Fibroblast of lung (primary cell): ENCODE measurements around the gene TVP23A. TPM values are rescaled to one million over a fixed set of nuclear protein-coding genes. Genes with fewer than 3 reads are reported as not detected.
"Not testable (repeated sequence)": the region's sequence is repeated elsewhere in the genome, so short reads cannot be mapped to it uniquely, and the experiment has no call there.

Source experiments
- DNase-seq, 2 donors: peaks; one replicate each; pipeline versions ENCODE4 v3.0.0 to v3.0.0-alpha.2; 2010; ENCODE audit warnings: low read depth in 2 of 2
- H2AFZ ChIP-seq: 2 replicates; pipeline ENCODE4 v1.5.1; 2012; ENCODE audit warnings: low read length, control low read depth, inconsistent platforms
- H3K27ac ChIP-seq: 2 replicates; pipeline ENCODE4 v1.5.1; 2011; ENCODE audit warnings: low read length, control low read depth; ENCODE audit not compliant: insufficient read depth
- H3K27me3 ChIP-seq: 2 replicates; pipeline ENCODE4 v1.5.1; 2011; ENCODE audit warnings: mild to moderate bottlenecking, low read length; ENCODE audit not compliant: control insufficient read depth, insufficient read depth
- H3K36me3 ChIP-seq: 2 replicates; pipeline ENCODE4 v1.5.1; 2011; ENCODE audit warnings: low read length; ENCODE audit not compliant: control insufficient read depth, insufficient read depth
- H3K4me1 ChIP-seq: 2 replicates; pipeline ENCODE4 v1.5.1; 2011; ENCODE audit warnings: low read length; ENCODE audit not compliant: control insufficient read depth, insufficient read depth; ENCODE audit errors: extremely low read depth
- H3K4me2 ChIP-seq: 2 replicates; pipeline ENCODE4 v1.5.1; 2011; ENCODE audit warnings: low read length, control low read depth; ENCODE audit not compliant: insufficient read depth; ENCODE audit errors: extremely low read depth
- H3K4me3 ChIP-seq, 4 experiments: fragments of 200-600 bp in 1 of 4; sonication (generic) in 1 of 4; replicated peaks in 1 of 4; 2 replicates each; pipeline ENCODE4 v1.5.1; 2011 to 2016; ENCODE audit warnings: low read length in 4 of 4, low read depth in 3 of 4, mild to moderate bottlenecking in 3 of 4, control low read depth in 2 of 4, inconsistent platforms in 1 of 4, mixed read lengths in 1 of 4; ENCODE audit not compliant: insufficient read depth in 1 of 4; ENCODE audit errors: control extremely low read depth in 1 of 4
- H3K79me2 ChIP-seq: 2 replicates; pipeline ENCODE4 v1.5.1; 2012; ENCODE audit warnings: mild to moderate bottlenecking, low read length, inconsistent platforms; ENCODE audit not compliant: control insufficient read depth, insufficient read depth
- H3K9ac ChIP-seq: 2 replicates; pipeline ENCODE4 v1.5.1; 2011; ENCODE audit warnings: mild to moderate bottlenecking, low read length, control low read depth; ENCODE audit not compliant: insufficient read depth
- H3K9me3 ChIP-seq: 2 replicates; pipeline ENCODE4 v1.5.1; 2012; ENCODE audit warnings: low read depth, low read length; ENCODE audit not compliant: control insufficient read depth, insufficient read depth
- H4K20me1 ChIP-seq: 2 replicates; pipeline ENCODE4 v1.5.1; 2011; ENCODE audit warnings: low read length; ENCODE audit not compliant: control insufficient read depth, insufficient read depth; ENCODE audit errors: extremely low read depth
- EZH2 ChIP-seq: IDR thresholded peaks from 2 replicates; pipeline ENCODE4 v1.5.1; 2012; ENCODE audit warnings: low read length, control low read depth, mild to moderate bottlenecking; ENCODE audit errors: missing control alignments
- polyA plus RNA-seq, 2 donors: library from polyadenylated mRNA; depleted of rRNA in 1 of 2; stranded (reverse) in 1 of 2; unstranded in 1 of 2; fragments of >200 nt; gene quantifications; 2 replicates each; pipeline ENCODE4 v1.2.1, GENCODE V29; 2011 to 2012; ENCODE audit warnings: missing spikeins in 1 of 2
- total RNA-seq: library from RNA; depleted of rRNA; stranded (reverse); fragments of >200 nt; gene quantifications from 2 replicates; pipeline ENCODE4 v1.2.1, GENCODE V29; 2014
- TF ChIP-seq, protein P1 (sequence below), 2 donors: IDR thresholded peaks in 1 of 2; conservative IDR thresholded peaks in 1 of 2; 1 replicate in 1 of 2; 2 replicates in 1 of 2; pipeline ENCODE4 v1.5.1; 2011 to 2012; ENCODE audit warnings: low read length in 2 of 2, control low read depth in 1 of 2, inconsistent platforms in 1 of 2, low read depth in 1 of 2, mild to moderate bottlenecking in 1 of 2

The TVP23A gene
- total and polyA plus RNA-seq, 2 donors (not counting 1 experiment from before 2014, with no cell fraction given): under 0.01 TPM; not detected in 1

DNA sequence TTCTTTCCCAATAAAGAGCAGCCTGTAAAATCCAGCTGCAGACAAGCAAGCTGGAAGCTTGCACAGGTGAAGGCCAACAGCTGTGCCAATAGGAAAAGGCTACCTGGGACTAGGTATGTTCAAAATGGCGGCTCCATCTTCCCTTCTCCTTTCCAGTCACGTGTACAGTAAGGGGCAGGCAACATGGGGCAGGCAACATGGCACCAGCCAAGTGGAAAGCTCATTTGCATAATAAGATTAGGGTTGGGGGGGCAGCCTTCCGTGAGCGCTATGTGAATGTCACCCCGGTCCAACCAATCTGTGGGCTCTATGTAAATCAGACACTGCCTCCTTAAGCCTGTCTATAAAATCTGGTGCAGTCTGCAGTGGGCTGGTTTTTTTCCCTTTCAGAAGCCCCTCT is 31.3 kb downstream of the TVP23A start:
- no peak overlapping the region for H2AFZ ChIP-seq
- H3K36me3 ChIP-seq: no peaks in the 10 kb centered on the region
- H3K9me3 ChIP-seq: no peaks in the 10 kb centered on the region
- TF ChIP-seq, protein P1, sequence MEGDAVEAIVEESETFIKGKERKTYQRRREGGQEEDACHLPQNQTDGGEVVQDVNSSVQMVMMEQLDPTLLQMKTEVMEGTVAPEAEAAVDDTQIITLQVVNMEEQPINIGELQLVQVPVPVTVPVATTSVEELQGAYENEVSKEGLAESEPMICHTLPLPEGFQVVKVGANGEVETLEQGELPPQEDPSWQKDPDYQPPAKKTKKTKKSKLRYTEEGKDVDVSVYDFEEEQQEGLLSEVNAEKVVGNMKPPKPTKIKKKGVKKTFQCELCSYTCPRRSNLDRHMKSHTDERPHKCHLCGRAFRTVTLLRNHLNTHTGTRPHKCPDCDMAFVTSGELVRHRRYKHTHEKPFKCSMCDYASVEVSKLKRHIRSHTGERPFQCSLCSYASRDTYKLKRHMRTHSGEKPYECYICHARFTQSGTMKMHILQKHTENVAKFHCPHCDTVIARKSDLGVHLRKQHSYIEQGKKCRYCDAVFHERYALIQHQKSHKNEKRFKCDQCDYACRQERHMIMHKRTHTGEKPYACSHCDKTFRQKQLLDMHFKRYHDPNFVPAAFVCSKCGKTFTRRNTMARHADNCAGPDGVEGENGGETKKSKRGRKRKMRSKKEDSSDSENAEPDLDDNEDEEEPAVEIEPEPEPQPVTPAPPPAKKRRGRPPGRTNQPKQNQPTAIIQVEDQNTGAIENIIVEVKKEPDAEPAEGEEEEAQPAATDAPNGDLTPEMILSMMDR (conservative IDR thresholded peaks at IDR 0.05 in 1 of 2, IDR thresholded peaks at IDR 0.05 in 1 of 2; ENCODE audit: low read depth in 1 of 2, low read length in 2 of 2): no peak
- TF ChIP-seq EZH2: no peak
- no peak for DNase-seq
- H3K27me3 ChIP-seq: peaks cover 2% of the 10 kb centered on the region
- no peak overlapping the region for H3K27ac ChIP-seq
- no peak overlapping the region for H3K4me3 ChIP-seq
- H3K4me1 ChIP-seq: no peaks in the 10 kb centered on the region
- no peaks in the 10 kb centered on the region for H3K79me2 ChIP-seq
- H3K4me2 ChIP-seq: no peak overlapping the region
- no peak overlapping the region for H3K9ac ChIP-seq
- H4K20me1 ChIP-seq: no peaks in the 10 kb centered on the region

DNA sequence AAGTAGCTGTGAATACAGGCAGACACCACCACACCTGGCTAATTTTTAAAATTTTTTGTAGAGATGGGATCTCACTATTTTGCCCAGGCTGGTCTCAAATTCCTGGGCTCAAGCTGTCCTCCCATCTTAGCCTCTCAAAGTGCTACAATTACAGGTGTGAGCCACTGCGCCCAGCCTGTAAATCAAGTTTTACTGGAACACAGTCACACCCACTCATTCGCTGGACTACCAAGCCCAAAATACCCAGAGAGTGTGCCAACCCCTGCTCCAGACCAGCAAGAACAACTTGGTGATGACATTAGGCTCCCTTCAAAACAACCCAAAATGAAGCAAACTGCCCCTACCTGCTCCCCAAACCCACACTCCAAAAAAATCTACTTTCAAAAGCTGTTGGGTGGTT is 36.0 kb downstream of the TVP23A start:
- H2AFZ ChIP-seq: no peak overlapping the region
- no peak for DNase-seq
- H3K9me3 ChIP-seq: no peaks in the 10 kb centered on the region
- no peaks in the 10 kb centered on the region for H4K20me1 ChIP-seq
- no peak overlapping the region for H3K27ac ChIP-seq
- no peaks in the 10 kb centered on the region for H3K36me3 ChIP-seq
- H3K4me2 ChIP-seq: no peak overlapping the region
- TF ChIP-seq, protein P1 (conservative IDR thresholded peaks at IDR 0.05 in 1 of 2, IDR thresholded peaks at IDR 0.05 in 1 of 2; ENCODE audit: low read depth in 1 of 2, low read length in 2 of 2): no peak
- no peak for TF ChIP-seq EZH2
- H3K79me2 ChIP-seq: no peaks in the 10 kb centered on the region
- H3K4me3 ChIP-seq: no peak overlapping the region
- no peak overlapping the region for H3K9ac ChIP-seq
- H3K27me3 ChIP-seq: no peaks in the 10 kb centered on the region
- no peaks in the 10 kb centered on the region for H3K4me1 ChIP-seq

DNA sequence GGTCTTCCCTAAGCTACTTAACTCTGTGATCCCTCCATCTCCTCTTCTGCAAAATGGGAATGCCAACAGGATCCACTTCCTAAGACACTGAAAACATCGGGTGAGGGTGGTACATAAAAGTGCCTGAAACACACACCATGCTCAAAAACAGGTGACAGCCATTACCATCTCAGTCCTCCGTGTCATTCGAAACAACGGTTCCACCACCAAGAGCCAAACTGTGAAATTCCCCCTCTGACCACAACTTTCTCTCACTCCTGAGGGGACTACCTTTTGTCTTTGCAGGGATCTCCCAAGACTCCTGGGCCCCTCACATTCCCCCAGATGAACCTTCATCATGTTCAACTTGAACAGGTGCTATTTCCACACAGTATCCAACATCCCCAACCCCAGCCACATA is 38.0 kb downstream of the TVP23A start:
- Histone ChIP-seq H3K27ac (no peak overlapping the region), H4K20me1 (no peaks in the 10 kb centered on the region), H3K36me3 (no peaks in the 10 kb centered on the region), H3K4me2 (no peak overlapping the region), H2AFZ (no peak overlapping the region), H3K9me3 (no peaks in the 10 kb centered on the region), H3K4me3 (no peak overlapping the region), H3K27me3 (no peaks in the 10 kb centered on the region), H3K9ac (no peak overlapping the region), H3K4me1 (no peaks in the 10 kb centered on the region), H3K79me2 (no peaks in the 10 kb centered on the region)
- no peak for TF ChIP-seq EZH2
- TF ChIP-seq, protein P1 (conservative IDR thresholded peaks at IDR 0.05 in 1 of 2, IDR thresholded peaks at IDR 0.05 in 1 of 2; ENCODE audit: low read depth in 1 of 2, low read length in 2 of 2): no peak
- no peak for DNase-seq

DNA sequence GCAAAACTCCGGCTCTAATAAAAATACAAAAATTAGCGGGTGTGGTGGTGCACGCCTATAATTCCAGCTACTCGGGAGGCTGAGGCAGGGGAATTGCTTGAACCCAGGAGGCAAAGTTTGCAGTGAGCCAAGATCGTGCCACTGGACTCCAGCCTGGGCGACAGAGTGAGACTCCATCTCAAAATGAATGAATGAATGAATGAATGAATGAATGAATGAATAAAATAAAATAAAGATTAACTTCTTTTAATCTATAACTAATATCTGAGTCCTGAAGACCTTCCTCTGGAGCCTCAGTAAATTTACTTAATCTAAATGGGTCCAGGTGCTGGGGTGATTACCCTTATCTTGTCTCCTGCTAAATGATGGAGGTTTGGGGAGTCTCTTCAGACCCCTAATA is 38.7 kb downstream of the TVP23A start:
- H3K9me3 ChIP-seq, H3K27ac ChIP-seq, H3K4me3 ChIP-seq, H3K4me1 ChIP-seq, H2AFZ ChIP-seq, H3K36me3 ChIP-seq, H3K4me2 ChIP-seq, DNase-seq, H3K79me2 ChIP-seq, H3K27me3 ChIP-seq, H3K9ac ChIP-seq, H4K20me1 ChIP-seq: not testable (repeated sequence)
